Stimulated activated CD8-positive, alpha-beta memory T cell treated with anti-CD3 and anti-CD28 coated beads, Interleukin-12 subunit alpha, Interleukin-12 subunit beta, amount 100 ng/mL, for 24 hours (primary cell): Measurements from ENCODE around the gene NEURL1.
"Not testable (repeated sequence)": the region's sequence is repeated elsewhere in the genome, so short reads cannot be mapped to it uniquely, and the experiment has no call there.

Experiments used
- DNase-seq: peaks from one replicate; pipeline ENCODE4 v3.0.0-alpha.2; 2020; ENCODE audit errors: extremely low read depth

Gene NEURL1

DNA sequence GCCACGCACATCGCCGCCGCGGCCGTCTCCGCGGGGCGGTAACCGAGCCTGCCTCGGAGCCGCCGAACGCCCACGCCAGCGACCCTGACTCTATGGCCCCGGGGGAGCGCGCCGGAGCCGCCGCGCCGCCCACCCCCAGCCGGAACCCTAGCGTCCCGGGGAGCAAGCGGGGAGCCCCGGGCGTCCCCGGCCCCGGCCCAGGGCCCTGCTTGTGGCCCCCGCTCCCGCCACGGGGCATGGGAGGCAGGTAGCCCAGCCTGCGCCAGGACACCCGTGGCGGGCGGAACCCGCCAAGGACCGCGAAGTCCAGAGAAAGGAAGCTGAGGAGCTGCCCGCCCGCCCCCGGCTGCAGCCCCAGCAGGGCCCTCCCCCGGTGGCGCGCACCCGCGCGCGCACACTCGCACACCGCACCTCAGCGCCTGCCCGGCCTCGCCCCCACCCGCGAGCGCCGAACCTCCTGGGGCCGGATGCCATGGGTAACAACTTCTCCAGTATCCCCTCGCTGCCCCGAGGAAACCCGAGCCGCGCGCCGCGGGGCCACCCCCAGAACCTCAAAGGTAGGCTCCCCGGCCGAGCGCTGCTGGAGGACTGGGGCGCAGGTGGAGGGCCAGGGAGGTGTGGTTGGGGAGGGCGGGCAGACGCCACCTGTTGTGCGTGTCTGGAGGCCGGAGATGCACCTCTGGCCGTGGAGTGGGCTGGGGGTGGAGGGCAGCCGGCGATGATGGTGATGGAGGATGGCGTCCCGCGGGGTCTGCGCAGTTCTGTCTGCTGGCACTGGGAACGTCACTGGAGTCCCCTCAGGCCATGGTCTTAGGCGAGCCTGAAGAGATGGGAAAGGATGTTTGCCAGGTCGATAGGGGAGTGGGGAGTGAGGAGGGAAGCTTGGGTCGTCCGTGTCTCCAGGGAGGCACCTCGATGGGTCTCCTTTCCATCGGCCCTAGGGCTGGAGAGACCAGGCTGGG, 692 bp downstream of the NEURL1 start:
- no peak for DNase-seq

DNA sequence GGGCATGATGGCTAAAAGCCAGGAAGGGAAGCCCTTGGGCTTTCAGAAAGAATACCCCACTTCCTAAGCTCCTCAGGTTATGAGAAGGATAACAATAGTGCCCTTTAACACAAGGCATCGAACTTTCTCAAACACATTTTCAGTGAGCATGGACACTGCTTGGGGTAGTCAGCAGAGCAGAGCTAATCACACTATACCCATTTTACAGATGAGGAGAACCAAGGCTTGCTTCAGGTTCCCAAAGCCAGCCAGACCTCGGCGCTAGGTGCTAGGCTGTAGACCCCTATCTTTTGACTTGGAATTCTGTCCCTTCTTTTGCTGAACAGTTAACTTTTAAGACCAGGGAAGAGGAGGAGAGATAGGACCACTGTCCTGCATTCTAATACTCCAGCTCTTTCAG, 1.8 kb downstream of the NEURL1 start:
- DNase-seq, result no peak

DNA sequence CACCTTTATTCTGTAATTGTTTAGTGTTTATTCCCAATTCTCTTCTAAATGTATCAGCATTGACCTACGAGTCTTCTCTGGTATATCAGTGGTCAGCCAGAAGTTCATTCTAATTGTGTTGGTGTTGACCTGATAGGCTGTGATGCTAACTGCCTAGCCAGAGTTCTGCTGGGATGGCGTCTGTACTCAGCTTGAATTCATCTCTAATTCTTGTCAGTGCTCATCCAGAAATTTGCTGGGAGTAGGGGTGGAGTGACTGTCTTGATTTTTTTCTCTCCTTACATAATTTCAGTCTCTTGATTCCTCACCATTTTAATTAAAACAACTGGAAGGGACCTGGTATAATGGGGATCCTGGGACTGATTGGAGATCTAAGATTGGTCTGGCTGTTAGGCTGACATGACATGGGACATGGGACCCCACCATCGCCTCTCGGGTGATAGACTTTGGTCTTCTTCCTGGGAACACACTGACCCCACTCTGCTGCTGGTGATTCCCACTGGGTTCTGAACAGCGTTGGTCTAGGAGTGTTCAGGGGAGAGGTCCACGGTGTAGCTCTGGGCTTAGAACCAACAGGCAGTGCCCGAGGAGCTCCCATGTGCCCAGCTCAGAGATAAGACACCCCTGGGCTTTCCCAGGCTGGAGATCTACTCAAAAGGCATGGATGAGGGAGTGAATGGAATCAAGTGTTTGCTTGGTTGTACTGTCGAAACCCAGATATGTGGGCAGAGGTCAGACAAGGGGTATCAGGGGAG, 3.8 kb downstream of the NEURL1 start:
- no peak for DNase-seq

GRCh38 chr10:103498936-103499638, 5.6 kb downstream of the NEURL1 start:
- DNase-seq, result no peak

DNA sequence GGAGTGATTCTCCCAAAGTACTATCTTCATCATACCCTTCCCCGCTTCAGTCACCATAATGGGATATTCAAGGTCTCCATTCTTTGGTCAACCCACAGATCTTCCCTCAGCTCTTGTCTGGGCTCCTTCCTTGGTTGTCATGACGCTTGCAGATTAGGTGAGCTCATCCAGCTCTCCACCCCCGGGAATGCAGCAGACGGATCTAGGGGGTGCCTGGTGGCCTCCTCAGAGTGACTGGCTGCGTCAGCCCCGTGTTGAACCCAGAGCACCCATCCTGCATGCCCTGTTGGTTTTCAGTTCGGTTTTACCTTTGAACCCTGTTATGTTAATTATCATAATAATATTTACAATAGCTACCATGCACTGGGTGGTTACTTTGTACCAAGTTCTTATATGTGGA, 6.4 kb downstream of the NEURL1 start:
- DNase-seq, result no peak

DNA sequence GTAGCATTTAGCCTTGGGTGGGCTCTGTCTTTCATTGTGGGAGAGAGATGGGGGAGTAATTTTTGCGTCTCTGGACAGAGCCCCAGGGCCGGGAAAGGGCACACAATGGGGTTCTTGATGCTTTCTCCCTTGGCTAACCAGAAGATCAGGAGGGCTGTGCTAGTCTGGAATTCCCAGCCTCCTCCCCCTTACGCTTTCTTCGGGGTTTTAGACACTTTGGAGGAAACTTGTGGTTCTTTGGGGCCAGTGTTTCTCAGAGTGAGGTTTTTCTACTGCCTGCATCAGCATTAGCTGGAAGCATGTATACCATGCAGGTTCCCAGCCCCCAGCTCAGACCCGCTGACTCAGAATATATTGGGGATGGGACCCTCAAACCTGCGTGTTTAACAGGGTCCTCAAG, 7.0 kb downstream of the NEURL1 start:
- no peak for DNase-seq

DNA sequence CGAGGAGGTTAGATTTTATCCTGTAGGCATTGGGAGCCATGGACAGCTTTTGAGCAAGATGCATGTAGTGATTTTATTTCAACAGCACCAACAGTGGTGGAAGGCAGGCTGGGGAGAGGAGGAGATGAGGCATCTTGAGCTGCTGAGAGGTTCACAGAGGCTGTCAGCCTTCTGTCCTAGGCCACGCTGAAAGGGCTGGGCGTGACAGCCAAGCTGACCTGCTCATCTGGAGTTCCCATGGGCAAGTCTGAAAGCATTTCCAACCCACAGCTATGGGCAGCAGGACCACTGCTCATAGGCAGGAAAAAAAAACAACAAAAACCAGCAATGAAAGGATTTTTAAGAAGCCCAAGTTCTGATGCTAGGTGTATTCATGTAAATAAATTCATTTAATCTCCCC, 7.7 kb downstream of the NEURL1 start:
- no peak for DNase-seq

GRCh38 chr10:103502849-103503660, 9.6 kb downstream of the NEURL1 start:
- DNase-seq, result no peak

- not testable (repeated sequence) for DNase-seq
These were observed 10.3 kb downstream of the NEURL1 start for GRCh38 chr10:103503777-103504176.

GRCh38 chr10:103504181-103504783, 10.8 kb downstream of the NEURL1 start:
- DNase-seq, result no peak

GRCh38 chr10:103506061-103506460, 12.6 kb downstream of the NEURL1 start:
- DNase-seq, result no peak

DNA sequence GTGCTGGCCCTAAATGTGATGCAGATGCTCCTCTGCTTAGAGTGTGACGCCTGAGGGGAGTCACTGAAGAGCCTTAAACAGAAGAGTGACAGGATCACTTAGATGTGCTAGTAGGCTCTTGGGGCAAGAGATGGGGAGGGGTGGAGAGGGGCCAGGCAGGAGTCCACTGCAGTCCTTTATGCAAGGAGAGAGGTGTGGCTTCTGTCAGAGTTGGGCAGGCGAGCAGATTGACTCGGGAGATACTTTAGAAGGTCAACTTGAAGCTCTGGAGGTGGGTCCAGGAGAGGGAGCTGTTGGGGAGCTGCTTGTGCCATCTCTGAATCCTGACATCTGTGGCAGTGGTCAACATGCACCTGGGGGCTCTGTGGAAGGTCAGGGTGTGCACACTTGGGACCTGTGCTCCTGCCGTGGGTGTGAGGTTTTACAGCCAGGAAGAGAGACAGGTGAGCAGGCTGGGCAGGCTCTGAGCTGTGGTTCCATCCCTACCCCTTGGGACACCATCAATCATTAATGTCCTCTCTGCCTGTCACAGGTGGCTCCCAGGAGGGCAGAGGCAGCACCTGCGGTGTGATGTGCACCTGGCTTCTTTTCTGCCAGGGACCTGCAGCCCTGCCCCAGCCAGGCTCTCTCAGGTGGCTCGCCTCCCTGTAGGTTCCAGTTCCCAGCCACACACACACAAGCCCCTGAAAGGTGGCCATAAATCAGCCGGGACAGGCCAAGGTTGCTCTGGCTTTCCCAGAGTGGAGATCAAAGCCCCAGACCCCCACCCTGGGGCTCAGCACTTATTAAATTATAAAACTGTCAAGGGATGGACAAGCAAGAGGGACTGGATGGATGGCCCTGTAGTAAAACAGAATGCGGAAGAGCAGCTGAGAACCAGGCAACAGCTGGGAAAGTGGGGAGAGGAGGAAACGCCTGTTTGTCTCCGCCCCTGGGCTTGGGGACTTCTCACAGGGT, 14.0 kb downstream of the NEURL1 start:
- DNase-seq, result no peak

DNA sequence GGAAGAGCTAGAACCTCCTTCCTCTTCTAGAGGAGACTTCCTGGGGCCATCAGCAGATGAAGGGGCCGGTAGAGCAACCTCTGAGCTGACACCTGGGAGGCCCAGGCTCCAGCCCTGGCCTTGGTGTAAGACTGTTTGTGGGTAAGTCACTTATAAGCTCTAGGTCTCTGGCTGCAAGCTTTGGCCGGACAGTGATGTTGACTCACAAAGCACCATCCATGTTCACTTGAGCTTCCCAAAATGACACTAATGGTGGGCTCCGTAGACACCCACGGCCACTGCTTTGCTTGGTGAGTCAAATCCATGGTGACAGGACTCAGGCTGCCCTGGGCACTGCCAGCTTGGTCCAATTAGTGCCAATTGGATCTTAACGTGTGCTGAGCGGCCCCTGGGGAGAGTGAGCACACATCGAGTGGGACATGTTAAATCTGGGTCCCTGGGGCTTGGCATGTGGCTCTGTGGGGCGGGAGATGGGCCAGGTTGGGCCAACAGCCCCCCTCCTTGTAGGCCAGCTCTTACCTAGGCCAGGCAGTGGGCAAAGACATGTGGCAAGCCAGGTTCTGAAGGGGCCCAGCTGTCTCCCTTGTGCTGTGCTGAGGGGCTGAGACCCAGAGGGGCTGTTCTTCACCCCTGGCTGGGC, 16.7 kb downstream of the NEURL1 start:
- no peak for DNase-seq

- DNase-seq, result no peak
These were observed 17.6 kb downstream of the NEURL1 start for GRCh38 chr10:103510791-103511752.

DNA sequence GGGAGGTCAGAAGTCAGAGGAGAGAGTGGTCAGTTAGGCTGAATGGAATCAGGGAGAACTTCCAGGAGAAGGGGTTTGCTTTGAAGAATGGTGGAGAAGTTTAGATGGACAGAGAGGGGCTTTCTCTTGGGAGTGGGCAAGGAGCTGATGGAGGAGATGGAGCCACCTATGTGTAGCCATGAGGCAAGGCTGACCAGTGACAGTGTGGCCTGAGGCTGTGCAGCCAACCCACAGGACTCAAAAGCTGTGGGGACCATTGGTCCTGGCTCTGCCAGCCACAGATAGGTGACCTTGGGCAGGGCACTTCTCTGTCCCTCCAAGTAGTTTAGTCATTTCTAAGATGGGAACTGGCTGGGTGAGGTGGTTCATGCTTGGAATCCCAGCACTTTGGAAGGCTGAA, 18.7 kb downstream of the NEURL1 start:
- no peak for DNase-seq

- no peak for DNase-seq
These were observed 19.3 kb downstream of the NEURL1 start for GRCh38 chr10:103512591-103513379.

GRCh38 chr10:103513380-103514060, 20.0 kb downstream of the NEURL1 start:
- DNase-seq, result no peak
